SKM-1 treated with dmso at 0.1 percent for 144 hours (cell line): ENCODE data around the gene DAGLA.
"Not testable (repeated sequence)": the region's sequence is repeated elsewhere in the genome, so short reads cannot be mapped to it uniquely, and the experiment has no call there.

Experiments used
- DNase-seq: peaks from one replicate; lab custom pipeline; 2025; ENCODE audit not compliant: unreplicated experiment; lab: John Stamatoyannopoulos, UW

The DAGLA gene

GRCh38 chr11:61659413-61660196 lies 20.6 kb upstream of the DAGLA start:
- no peak for DNase-seq

DNA sequence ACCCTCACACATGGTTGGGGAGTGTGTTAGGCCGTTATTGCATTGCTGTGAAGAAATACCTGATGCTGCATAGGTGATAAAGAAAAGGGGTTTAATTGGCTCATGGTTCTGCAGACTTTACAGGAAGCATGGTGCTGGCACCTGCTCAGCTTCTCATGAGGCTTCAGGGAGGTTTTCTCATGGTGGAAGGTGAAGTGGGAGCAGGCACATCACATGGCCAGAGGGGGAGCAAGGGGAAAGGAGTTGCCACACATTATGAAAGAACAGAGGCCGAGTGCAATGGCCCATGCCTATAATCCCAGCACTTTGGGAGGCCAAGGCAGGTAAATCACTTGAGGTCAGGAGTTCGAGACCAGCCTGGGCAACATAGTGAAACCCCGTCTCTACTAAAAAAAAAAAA lies 19.2 kb upstream of the DAGLA start:
- peak; percentile 21 for DNase-seq

DNA sequence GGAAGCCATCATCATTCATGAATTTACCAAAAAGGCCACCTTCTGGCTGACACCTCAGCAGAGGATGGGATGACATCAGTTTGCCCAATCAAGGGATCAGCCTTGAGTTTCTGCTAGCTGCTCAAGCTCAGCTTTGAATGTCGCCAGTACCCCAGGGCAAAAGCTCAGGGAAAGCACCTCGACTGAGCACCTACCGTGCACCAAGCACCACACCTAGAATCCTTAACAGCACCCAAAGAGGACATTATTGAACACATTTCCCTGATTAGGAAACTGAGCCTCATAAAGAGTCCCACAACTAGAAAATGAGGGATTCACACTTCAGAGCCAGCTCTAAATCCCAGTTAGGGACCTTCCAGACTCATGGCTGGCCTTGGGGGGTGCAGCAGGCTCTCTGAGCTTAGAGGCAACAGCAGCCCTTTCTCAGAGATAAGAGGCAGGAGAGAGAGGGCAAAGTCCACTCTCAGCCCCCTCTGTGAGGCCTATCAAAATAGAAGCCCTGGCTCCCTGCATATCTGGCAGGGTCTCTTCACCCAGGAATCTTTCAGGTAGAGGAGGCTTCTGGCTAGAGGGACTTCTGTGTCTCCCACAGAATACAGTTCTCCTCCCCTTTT lies 13.4 kb upstream of the DAGLA start:
- DNase-seq, result no peak

GRCh38 chr11:61667684-61668305 lies 12.4 kb upstream of the DAGLA start:
- no peak for DNase-seq

- DNase-seq, result no peak
Observed at GRCh38 chr11:61669417-61669816, 10.8 kb upstream of the DAGLA start.

- no peak for DNase-seq
Observed at GRCh38 chr11:61670626-61671025, 9.6 kb upstream of the DAGLA start.

DNA sequence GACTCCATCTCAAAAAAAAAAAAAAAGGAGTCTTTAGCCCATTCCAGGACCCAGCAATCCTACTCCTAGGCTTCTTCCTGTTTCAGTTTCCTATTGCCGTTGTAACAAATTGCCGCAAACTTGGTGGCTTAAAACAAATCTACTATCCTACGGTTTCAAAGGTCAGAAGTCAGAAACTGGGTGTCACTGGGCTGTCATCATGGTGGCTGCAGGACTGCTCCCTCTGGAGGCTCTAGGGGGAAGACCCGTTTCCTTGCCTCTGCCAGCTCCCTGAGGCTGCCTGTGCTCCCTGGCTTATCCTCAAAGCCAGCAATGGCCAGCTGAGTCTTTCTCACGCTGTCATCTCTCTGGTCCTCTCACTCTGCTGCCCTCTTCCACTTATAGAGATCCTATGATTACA lies 8.7 kb upstream of the DAGLA start:
- DNase-seq, result peak; percentile 44

DNA sequence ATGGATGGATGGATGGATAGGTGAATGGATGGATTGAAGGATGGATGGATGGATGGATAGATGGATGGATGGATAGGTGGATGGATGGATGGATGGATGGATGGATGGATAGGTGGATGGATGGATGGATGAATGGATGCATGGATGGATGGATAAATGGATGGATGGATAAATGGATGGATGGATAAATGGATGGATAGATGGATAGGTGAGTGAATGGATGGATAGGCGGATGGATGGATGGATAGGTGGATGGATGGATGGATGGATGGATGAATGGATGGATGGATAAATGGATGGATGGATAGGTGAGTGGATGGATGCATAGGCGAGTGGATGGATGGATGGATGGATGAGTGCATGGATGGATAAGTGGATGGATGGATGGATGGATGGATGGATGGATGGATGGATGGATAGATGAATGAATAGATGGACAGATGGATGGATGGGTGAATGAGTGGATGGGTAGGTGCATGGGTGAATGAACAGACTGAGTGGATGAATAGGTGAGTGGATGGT lies 6.2 kb upstream of the DAGLA start:
- not testable (repeated sequence) for DNase-seq

DNA sequence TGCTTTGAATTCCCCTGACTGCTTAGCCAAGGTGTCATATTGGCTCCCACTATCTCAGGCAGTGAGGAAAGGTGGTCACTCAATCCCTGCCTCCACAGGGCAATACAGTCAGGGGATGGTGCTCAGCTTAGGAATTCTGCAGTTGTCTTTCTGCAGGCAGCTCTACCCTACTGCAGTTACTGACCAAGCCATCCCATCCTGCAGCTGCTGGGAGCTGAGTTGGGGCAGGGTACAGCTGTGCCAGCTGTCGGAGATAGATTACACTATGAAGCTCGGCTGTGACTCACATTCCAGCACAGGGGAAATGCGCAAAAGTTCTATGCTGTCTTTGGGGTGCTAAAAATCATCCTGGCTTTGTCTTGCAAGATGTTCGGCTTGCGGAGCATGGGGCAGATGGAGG lies 4.4 kb upstream of the DAGLA start:
- no peak for DNase-seq

- DNase-seq, result no peak
Observed at GRCh38 chr11:61679296-61679695, 895 bp upstream of the DAGLA start.

DNA sequence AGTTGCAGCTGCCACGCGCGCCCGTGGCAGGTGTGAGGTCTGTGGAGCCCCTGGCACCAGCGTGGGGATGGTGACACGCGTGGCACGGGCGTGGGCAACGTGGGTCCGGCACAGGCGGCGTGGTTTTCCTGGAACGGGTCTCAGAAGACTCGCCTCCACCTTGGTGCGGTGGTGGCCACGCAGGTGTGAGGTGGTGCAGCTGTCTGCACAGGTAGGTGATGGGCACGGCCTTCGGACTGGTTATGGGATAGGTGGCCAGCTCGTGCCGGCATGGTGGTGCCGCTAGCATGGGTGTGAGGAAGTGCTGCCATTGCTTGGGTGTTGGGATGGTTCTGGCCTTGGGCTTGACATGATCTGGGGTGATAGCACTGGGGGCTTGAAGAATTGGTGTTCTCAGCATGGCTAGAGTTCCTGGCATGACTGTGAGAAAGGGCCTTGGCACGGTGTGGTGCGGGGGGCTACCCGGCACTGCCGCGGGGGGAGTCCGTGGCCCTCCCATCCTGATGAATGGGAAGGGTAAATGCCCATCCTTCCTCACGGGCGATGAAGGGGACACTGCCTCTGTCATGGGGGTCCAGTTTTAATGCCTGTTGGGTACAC lies 531 bp downstream of the DAGLA start:
- no peak for DNase-seq

- DNase-seq, result no peak
Observed at GRCh38 chr11:61682093-61682732, 2.0 kb downstream of the DAGLA start.

DNA sequence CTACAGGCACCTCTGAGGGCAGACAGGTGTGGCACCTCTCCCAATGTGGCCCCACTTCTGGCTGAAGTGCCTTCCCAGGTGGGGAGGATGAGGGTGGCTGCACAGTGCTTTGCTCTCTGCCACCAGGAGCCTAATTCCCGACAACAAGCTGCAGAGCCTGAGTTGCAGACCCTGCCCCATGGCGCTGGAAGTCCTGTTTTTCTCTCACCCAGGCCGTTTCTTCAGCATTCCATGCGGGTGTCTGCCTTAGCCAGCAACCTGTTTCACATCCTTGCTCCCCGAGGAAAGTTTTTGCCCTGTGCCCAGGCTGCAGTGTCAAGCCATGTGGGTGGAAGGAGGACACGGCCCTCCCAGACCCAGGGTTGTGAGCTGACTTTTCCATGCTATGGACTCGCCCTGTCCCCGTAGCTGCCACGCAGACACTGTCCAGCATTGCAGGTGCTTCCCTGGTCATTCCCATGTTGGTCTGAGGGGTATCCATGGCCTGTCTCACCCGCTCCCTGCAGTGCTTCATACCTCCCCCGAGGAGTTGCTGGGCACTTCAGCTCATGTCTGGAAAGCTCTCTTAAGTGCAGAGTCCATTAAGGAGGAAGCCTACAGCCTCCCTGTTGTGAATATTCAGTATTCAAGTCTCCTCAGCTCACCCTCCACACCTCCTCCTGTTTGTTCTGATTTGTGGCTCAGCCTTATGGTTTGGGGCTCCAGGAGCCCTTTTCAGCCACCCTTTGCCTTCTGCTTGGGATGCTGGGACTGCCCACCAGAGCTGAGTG lies 2.9 kb downstream of the DAGLA start:
- DNase-seq, result no peak

DNA sequence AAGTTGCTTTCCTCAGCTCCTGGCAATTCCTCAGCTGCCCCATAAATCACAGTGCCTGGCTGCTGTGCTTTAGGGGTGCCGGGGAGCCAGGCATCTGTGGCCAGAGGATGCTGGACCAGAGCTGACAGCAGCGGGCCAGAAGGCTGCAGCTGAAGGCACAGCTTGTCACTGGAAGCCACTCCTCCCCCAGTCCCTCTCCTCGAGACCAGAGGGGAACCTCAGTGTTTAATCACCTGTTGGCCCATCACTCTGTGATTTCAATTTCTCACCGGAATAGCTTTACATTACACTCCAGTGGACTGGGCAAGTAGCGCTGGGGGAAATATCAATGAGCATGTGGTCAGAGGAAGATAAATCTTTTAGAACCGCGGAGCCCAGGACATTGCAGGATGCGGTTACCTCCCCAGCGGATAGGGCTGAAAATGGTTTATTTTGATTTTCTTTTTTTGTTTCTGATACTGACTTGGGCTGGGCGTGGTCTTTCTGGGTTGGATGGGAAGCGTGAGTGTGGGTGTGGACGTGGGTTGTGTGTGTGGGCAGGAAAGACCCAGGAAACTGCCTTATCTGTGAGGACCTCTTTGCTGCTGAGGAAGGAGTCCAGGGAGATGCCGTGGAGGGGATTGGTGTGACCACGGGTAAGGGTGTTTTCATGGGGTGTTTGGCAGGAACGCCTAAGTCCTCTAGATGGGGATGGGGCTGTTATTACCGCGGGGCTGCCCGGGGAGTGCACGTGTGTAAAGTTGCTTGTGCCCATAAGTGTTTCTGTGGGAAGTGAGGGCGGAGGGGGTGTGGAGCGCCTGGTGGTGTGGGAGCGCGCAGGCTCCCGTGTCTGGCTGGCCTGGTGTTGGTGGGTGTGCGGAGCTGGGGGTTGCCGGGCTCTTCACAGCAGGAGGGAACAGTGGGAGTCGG lies 4.0 kb downstream of the DAGLA start:
- no peak for DNase-seq

GRCh38 chr11:61684870-61685616 lies 4.9 kb downstream of the DAGLA start:
- DNase-seq, result no peak

DNA sequence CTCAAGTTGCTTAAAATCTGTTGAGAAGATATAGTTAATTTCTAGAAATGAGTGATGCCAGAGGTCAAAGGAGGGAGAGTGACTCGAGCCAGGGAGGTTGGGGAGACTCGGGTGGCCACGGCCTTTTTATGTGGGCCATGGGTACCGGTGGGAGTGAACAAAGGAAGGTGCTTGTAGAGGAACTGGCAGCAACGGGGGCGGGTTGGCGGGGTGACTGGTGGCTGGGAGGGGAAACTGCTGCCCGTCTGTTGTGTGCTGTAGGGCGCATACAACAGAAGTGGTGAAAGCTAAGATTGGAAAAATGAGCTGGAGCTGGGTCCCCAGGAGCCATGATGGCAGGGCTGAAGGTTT lies 5.4 kb downstream of the DAGLA start:
- DNase-seq, result no peak

DNA sequence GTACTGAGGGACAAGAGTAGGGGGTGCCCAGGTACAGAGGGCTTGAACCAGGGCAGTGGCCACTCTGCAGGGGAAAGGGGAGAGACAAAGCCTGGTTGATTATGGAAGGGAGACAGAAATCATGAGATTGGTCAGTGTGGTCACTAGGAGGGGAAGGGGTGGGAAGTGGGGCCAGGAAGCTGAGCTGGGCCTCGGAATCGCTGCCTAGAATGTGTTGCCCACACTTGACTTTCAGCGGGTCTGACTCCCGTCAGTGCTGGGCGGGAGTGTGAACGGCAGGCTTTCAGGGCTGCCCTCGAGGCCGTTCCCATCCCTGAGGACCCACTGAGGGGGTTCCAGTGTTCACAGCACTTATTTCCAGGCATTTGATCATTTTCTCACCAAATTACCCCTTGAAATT lies 5.9 kb downstream of the DAGLA start:
- no peak for DNase-seq

DNA sequence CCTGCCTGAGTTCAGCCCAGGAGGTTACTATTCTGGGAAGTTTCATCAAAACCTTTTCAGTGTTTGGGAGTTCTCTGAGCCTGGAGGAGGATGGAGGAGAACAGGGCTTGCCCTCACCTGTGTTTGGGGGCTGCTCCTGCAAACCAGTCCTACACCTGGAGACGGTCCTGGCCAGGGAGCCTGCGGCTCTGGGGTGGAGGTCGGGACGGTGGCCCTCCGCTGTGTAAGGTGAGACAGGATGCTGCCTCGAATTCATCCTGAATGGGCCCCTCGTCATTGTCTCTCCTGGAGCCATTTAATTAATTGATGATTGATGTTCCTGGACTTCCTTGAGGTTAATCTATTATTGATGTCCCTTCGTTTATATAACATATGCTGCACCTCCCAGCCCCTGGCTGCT lies 6.3 kb downstream of the DAGLA start:
- no peak for DNase-seq

DNA sequence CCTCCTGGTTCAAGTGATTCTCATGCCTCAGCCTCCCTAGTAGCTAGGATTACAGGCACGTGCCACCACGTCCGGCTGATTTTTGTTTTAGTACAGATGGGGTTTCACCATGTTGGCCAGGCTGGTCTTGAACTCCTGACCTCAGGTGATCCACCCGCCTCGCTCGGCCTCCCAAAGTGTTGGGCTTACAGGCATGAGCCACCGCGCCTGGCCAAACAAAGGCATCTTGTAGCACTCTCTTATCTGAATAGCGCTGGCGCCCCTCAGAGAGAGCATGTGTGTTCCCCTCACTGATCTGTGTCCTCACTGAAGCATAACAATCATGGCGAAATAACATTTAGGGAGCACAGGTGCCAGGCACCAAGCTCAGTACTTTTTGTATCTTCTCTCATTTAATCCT lies 7.2 kb downstream of the DAGLA start:
- no peak for DNase-seq
